ENCODE results near the gene EYA2. TPM values are rescaled to one million over a fixed set of nuclear protein-coding genes. Genes with fewer than 3 reads are reported as not detected.

Gene EYA2
- total RNA-seq, 1 experiment from 2014 or later: 0.25 TPM

- Histone ChIP-seq H3K4me3 (ENCODE audit: low read depth, low read length) (no peak overlapping the region), H3K27me3 (replicated peaks; ENCODE audit: control insufficient read depth, insufficient read depth, low read length) (no peaks in the 10 kb centered on the region), H3K9me3 (no peaks in the 10 kb centered on the region), H3K36me3 (ENCODE audit: control insufficient read depth, insufficient read depth, low read length) (no peaks in the 10 kb centered on the region), H3K4me1 (no peaks in the 10 kb centered on the region)
- H3K9me3 Mint-ChIP-seq (ENCODE audit: unreplicated experiment): no peaks in the 10 kb centered on the region
- no peak for TF ChIP-seq CTCF (IDR thresholded peaks at IDR 0.05; ENCODE audit: insufficient read depth in 1 of 2, low read depth in 1 of 2, low read length in 1 of 2, severe bottlenecking in 1 of 2, unreplicated experiment in 1 of 2)
- BruUV-seq (replicated peaks): no TSS peak
- H3K36me3 Mint-ChIP-seq (ENCODE audit: insufficient read depth, unreplicated experiment): no peaks in the 10 kb centered on the region
- no peaks in the 10 kb centered on the region for H3K4me1 Mint-ChIP-seq (ENCODE audit: low read depth, unreplicated experiment)
- DNase-seq: peak in 1 of 2 experiments; percentile 28
- no peak overlapping the region for H3K27ac Mint-ChIP-seq (ENCODE audit: unreplicated experiment)
- ChIA-PET CTCF (no interaction called here), POLR2A (no interaction called here)
- peaks cover 7% of the 10 kb centered on the region for H3K27me3 Mint-ChIP-seq (ENCODE audit: insufficient read depth, unreplicated experiment)
- intact Hi-C loops (cut with micrococcal nuclease; ENCODE audit: unreplicated experiment): no loop called here
- H3K4me3 Mint-ChIP-seq (ENCODE audit: unreplicated experiment): no peak overlapping the region
Measured at GRCh38 chr20:47058236-47058635, 163.6 kb downstream of the EYA2 start.

GRCh38 chr20:47059536-47059935 is 164.9 kb downstream of the EYA2 start:
- Histone ChIP-seq H3K4me3 (ENCODE audit: low read depth, low read length) (no peak overlapping the region), H3K9me3 (peaks cover 2% of the 10 kb centered on the region; the same call in 1 of the 2 replicates), H3K27me3 (replicated peaks; ENCODE audit: control insufficient read depth, insufficient read depth, low read length) (no peaks in the 10 kb centered on the region), H3K4me1 (no peaks in the 10 kb centered on the region), H3K36me3 (ENCODE audit: control insufficient read depth, insufficient read depth, low read length) (no peaks in the 10 kb centered on the region)
- intact Hi-C loops (cut with micrococcal nuclease; ENCODE audit: unreplicated experiment): no loop called here
- DNase-seq: peak in 1 of 2 experiments; percentile 9
- ChIA-PET POLR2A (no interaction called here), CTCF (no interaction called here)
- H3K4me1 Mint-ChIP-seq (ENCODE audit: low read depth, unreplicated experiment): no peaks in the 10 kb centered on the region
- H3K27ac Mint-ChIP-seq (ENCODE audit: unreplicated experiment): no peak overlapping the region
- BruUV-seq (replicated peaks): no TSS peak
- H3K9me3 Mint-ChIP-seq (ENCODE audit: unreplicated experiment): peaks cover 4% of the 10 kb centered on the region
- no peak for TF ChIP-seq CTCF (IDR thresholded peaks at IDR 0.05; ENCODE audit: insufficient read depth in 1 of 2, low read depth in 1 of 2, low read length in 1 of 2, severe bottlenecking in 1 of 2, unreplicated experiment in 1 of 2)
- no peaks in the 10 kb centered on the region for H3K36me3 Mint-ChIP-seq (ENCODE audit: insufficient read depth, unreplicated experiment)
- H3K27me3 Mint-ChIP-seq (ENCODE audit: insufficient read depth, unreplicated experiment): peaks cover 7% of the 10 kb centered on the region
- no peak overlapping the region for H3K4me3 Mint-ChIP-seq (ENCODE audit: unreplicated experiment)

GRCh38 chr20:47061549-47061948 is 166.9 kb downstream of the EYA2 start:
- POLR2A ChIA-PET: no interaction called here
- no peak overlapping the region for H3K4me3 ChIP-seq (ENCODE audit: low read depth, low read length)
- no peaks in the 10 kb centered on the region for H3K36me3 ChIP-seq (ENCODE audit: control insufficient read depth, insufficient read depth, low read length)
- no peaks in the 10 kb centered on the region for H3K4me1 ChIP-seq
- no peak overlapping the region for H3K27ac Mint-ChIP-seq (ENCODE audit: unreplicated experiment)
- no peaks in the 10 kb centered on the region for H3K36me3 Mint-ChIP-seq (ENCODE audit: insufficient read depth, unreplicated experiment)
- DNase-seq: peak in 1 of 2 experiments; percentile 17
- H3K9me3 ChIP-seq: peaks cover 17% of the 10 kb centered on the region
- no peaks in the 10 kb centered on the region for H3K4me1 Mint-ChIP-seq (ENCODE audit: low read depth, unreplicated experiment)
- H3K9me3 Mint-ChIP-seq (ENCODE audit: unreplicated experiment): peaks cover 24% of the 10 kb centered on the region
- intact Hi-C loops (cut with micrococcal nuclease; ENCODE audit: unreplicated experiment): no loop called here
- TF ChIP-seq CTCF (IDR thresholded peaks at IDR 0.05; ENCODE audit: insufficient read depth in 1 of 2, low read depth in 1 of 2, low read length in 1 of 2, severe bottlenecking in 1 of 2, unreplicated experiment in 1 of 2): no peak
- no peaks in the 10 kb centered on the region for H3K27me3 Mint-ChIP-seq (ENCODE audit: insufficient read depth, unreplicated experiment)
- no peaks in the 10 kb centered on the region for H3K27me3 ChIP-seq (replicated peaks; ENCODE audit: control insufficient read depth, insufficient read depth, low read length)
- no TSS peak for BruUV-seq (replicated peaks)
- CTCF ChIA-PET: no interaction called here
- no peak overlapping the region for H3K4me3 Mint-ChIP-seq (ENCODE audit: unreplicated experiment)

All from Caco-2 (cell line).